ENCODE measurements around the gene NEUROG1.

Gene NEUROG1, protein sequence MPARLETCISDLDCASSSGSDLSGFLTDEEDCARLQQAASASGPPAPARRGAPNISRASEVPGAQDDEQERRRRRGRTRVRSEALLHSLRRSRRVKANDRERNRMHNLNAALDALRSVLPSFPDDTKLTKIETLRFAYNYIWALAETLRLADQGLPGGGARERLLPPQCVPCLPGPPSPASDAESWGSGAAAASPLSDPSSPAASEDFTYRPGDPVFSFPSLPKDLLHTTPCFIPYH

GRCh38 chr5:135535820-135536801 is at the start of gene NEUROG1:
Gene NEUROG1, minus strand, starts transcription at chr5:135535964. Its CDS starts 274 bp downstream, at chr5:135535690.
- no peak for DNase-seq

GRCh38 chr5:135584918-135585317 is 49.2 kb upstream of the NEUROG1 start:
- DNase-seq: no peak

DNA sequence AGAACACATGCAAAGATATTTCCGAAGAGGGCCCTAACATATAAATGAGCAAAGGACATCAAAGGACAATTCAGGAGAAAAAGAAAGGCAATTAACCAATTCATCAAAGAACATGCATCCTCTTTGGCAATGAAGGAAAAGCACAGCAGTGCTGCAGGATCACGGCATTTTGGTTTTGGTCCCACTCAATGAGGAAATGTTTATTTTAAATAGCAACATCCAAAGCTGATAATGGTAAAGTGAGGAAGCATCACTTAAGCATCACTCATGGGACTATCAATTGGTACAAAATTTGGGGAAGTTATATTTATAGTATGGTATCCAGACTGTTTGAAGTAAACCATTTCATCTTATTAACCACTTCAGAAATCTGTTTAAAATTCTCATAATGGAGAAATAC is 48.5 kb upstream of the NEUROG1 start:
- DNase-seq: no peak

GRCh38 chr5:135582099-135582781 is 46.5 kb upstream of the NEUROG1 start:
- DNase-seq: no peak

DNA sequence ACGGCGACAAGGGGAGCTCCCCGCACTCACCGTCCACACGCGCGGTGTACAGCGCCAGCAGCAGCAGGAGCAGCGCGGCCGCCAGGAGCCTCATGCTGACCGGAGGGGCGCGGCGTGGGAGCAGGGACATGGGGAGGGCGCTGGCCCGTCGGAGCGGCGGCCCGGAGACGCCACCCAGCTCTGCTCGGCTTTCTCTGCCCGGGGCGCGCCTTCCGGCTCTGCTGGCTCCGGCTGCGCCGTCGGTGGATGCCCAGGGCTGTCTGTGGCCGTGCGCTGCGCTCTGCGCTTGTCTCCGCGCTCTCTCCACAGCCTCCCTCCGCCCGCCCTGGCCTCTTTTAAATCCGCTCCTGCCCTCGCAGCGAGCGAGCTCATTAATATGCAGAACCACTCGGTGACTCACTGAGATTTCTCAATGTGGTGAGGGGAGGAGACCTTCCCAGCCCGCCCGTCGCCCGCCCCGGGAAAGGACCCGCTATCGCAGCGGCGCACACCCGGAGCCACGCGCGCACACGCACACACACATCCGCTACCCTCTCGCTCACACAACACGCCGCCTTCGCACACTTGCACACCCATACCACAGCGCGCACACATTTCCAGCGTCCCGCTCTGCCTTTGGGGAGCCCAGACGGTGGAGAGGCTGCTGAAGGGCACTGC is 43.0 kb upstream of the NEUROG1 start, which contains the start of gene CXCL14:
Gene CXCL14 (minus strand): TSS at position 307 of the 657 bp plus-strand sequence. CDS start 213 bp downstream, at position 94.
- no peak for DNase-seq

DNA sequence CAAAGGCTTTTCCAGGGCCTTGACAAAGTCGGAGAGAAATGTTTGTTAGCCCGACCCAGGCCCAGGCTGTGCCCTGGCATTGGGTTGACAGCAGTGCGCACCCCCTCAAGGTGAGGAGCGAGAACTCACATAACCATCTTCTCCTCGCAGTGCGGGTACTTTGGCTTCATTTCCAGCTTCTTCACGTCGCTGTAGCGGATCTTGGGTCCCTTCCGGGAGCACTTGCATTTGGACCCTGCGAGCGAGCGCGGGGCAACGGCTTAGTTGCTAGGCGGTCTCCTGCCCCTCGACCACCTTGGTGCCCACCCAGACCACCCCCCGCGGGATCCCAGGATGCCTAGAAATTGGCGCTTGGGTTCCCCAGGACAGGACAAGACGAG is 42.5 kb upstream of the NEUROG1 start:
- no peak for DNase-seq

GRCh38 chr5:135577421-135577820 is 41.7 kb upstream of the NEUROG1 start:
- DNase-seq: no peak

GRCh38 chr5:135576075-135576599 is 40.4 kb upstream of the NEUROG1 start:
- no peak for DNase-seq

DNA sequence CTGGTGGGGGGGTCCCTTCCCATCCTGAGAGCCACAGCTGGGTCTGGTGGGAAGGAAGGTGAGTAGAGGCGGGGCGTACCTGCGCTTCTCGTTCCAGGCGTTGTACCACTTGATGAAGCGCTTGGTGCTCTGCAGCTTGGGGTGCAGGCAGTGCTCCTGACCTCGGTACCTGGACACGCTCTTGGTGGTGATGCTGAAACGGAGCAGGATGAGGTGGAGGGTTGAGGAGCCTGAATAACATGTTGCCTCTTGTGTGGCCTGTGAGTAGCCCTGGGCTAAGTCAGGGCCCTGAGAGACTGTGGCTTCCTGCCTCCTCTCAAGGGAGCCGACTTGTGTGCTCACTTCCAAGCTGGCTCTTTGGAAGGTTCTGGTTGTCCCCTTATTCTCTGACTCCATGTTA is 38.7 kb upstream of the NEUROG1 start:
- DNase-seq: no peak

GRCh38 chr5:135571902-135572301 is 36.1 kb upstream of the NEUROG1 start:
- no peak for DNase-seq

- no peak for DNase-seq
Observed at GRCh38 chr5:135571066-135571609, 35.4 kb upstream of the NEUROG1 start.

DNA sequence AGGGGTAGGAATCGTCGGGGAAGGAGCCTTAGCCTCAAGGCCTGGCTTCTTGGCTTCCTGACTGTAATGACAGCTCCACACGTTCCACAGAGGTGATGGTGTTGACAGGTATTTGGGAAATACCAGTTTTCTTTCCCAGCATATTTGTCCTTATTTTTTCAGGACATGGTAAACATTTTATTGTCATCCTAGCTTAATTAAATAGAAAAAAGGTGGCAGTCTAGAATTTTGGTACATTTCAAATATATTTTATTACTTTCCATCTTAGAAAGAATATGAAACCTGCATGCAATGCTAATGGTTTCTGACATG is 34.6 kb upstream of the NEUROG1 start:
- no peak for DNase-seq

- DNase-seq: no peak
Observed at GRCh38 chr5:135569755-135570452, 34.1 kb upstream of the NEUROG1 start.

- no peak for DNase-seq
Observed at GRCh38 chr5:135568923-135569360, 33.2 kb upstream of the NEUROG1 start.

GRCh38 chr5:135568246-135568645 is 32.5 kb upstream of the NEUROG1 start:
- no peak for DNase-seq

- DNase-seq: no peak
Observed at GRCh38 chr5:135567661-135568060, 31.9 kb upstream of the NEUROG1 start.

DNA sequence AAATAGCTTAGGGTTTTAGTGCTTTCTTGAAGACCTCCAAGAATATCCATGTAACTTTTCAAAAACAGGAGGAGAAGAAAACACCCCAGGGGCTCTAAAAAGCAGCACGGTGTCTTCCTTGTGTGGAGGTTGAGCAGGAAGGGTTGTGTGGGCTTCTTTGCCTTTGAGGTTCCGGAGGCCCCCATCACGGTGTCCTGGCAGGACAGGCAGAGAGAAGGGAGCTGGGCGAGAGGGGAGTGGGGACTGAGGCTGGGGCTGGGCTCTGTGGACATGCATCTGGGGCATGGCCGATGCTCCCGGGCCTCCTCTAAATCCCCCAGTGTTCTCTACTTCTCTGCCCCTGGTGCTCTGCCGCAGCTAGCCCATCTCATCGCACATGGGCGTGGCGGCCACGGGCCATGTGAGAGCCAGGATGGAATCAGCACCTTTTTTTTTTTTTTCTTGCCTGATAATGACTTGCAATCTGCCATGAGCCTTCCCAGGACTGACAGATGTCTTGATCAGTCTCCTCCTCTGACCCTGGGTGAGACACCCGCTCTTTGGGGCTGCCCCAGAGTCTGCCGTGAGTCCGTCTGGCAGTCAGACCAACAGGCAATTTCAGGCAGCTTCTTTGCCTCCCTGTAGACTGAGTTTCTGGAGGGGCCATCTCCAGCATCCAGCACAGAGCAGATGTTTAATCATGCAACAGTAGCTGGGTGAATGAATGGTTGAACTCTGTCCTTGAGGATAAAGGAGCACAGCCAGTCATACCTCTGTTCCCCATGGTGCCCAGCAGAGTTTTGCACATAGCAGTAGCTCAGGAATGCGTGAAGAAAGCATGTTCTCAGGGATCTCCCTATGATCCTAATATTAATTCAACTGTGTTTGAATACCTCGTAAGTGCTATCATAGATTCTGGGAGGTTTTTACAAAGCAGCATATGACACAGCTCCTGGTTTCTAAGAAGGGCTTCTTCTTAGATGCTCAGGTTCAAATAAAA is 30.9 kb upstream of the NEUROG1 start:
- no peak for DNase-seq

DNA sequence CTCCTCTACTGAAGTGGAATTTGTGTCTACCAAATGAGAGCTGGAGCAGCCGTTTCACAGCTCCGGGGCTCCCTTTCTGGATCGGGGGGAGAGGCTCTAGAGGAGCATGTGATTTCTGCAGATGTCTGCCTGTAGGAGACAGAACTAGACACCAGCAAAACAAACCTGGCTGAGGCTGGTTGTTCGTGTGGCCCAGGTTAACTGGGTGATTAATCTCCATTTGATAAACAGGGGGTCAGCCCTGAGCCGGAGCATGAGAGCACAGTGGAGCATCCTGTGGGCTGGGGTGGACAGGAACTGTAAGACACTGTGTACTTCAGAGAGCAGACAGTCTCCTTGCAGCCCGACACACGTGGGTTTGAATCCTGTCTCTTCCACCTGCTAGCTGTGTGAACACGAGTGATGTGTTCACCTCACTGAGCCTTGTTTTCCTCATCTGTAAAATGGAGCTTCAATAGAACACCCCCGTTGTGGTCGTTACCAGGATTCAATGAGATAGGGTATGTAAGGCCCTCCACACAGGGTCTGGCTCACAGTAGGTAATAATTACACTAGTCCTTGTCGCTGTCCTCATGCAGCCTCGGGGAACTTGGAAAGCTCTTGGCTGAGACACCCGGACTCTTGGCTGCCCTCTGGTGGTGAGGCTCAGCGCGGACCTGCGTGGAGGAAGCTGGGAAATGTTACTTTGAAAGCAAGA is 30.1 kb upstream of the NEUROG1 start:
- DNase-seq: peak; percentile 63

GRCh38 chr5:135565266-135565665 is 29.5 kb upstream of the NEUROG1 start:
- no peak for DNase-seq

- DNase-seq: no peak
Observed at GRCh38 chr5:135564331-135564730, 28.6 kb upstream of the NEUROG1 start.
